Liver (tissue), 9 donors: ENCODE data around the gene ACO2. TPM values are rescaled to one million over a fixed set of nuclear protein-coding genes. Genes with fewer than 3 reads are reported as not detected.

ENCODE experiments used
- DNase-seq: peaks from one replicate; pipeline ENCODE4 v3.0.0-alpha.2; 2017; ENCODE audit warnings: low spot score
- H3K27ac ChIP-seq, 2 donors: one replicate each; pipeline ENCODE4 v1.7.0; 2013; ENCODE audit warnings: inconsistent platforms in 2 of 2, low read length in 2 of 2, control low read depth in 1 of 2, low read depth in 1 of 2, mild to moderate bottlenecking in 1 of 2
- H3K27me3 ChIP-seq, 4 donors: one replicate each; pipeline versions ENCODE4 v1.6.1 to v1.7.0; 2013; ENCODE audit warnings: low read length in 3 of 4, inconsistent platforms in 1 of 4, mild to moderate bottlenecking in 1 of 4, moderate library complexity in 1 of 4; ENCODE audit not compliant: control insufficient read depth in 4 of 4, insufficient read depth in 4 of 4
- H3K36me3 ChIP-seq, 4 donors: one replicate each; pipeline versions ENCODE4 v1.6.1 to v1.7.0; 2013; ENCODE audit warnings: low read length in 3 of 4, mild to moderate bottlenecking in 3 of 4, low read depth in 1 of 4, moderate library complexity in 1 of 4; ENCODE audit not compliant: control insufficient read depth in 4 of 4, insufficient read depth in 3 of 4
- H3K4me1 ChIP-seq, 4 donors: one replicate each; pipeline versions ENCODE4 v1.6.1 to v1.7.0; 2013; ENCODE audit warnings: low read length in 3 of 4, mild to moderate bottlenecking in 3 of 4, moderate library complexity in 1 of 4; ENCODE audit not compliant: control insufficient read depth in 4 of 4, insufficient read depth in 4 of 4
- H3K4me3 ChIP-seq, 3 donors: one replicate each; pipeline versions ENCODE4 v1.6.1 to v1.7.0; 2013; ENCODE audit warnings: low read length in 3 of 3, control low read depth in 1 of 3, low read depth in 1 of 3, mild to moderate bottlenecking in 1 of 3
- H3K9ac ChIP-seq, 2 donors: one replicate each; pipeline ENCODE4 v1.7.0; 2013; ENCODE audit warnings: low read length in 2 of 2, mild to moderate bottlenecking in 2 of 2, moderate library complexity in 2 of 2, control low read depth in 1 of 2, low read depth in 1 of 2
- H3K9me3 ChIP-seq, 4 donors: one replicate each; pipeline versions ENCODE4 v1.6.1 to v1.7.0; 2013; ENCODE audit warnings: low read length in 3 of 4; ENCODE audit not compliant: control insufficient read depth in 4 of 4
- EGR1 ChIP-seq, 2 donors: IDR thresholded peaks; 2 replicates each; pipeline ENCODE4 v1.6.1; 2016 to 2018; ENCODE audit warnings: antibody characterized with exemption in 2 of 2, low read depth in 2 of 2
- FOXA1 ChIP-seq: IDR thresholded peaks from 2 replicates; pipeline ENCODE4 v1.6.1; 2016; ENCODE audit warnings: antibody characterized with exemption
- FOXA2 ChIP-seq: IDR thresholded peaks from 2 replicates; pipeline ENCODE4 v1.6.1; 2016; ENCODE audit warnings: antibody characterized with exemption
- GABPA ChIP-seq, 2 donors: IDR thresholded peaks in 1 of 2; conservative IDR thresholded peaks in 1 of 2; 2 replicates each; pipeline ENCODE4 v1.6.1; 2016; ENCODE audit warnings: antibody characterized with exemption in 2 of 2, mild to moderate bottlenecking in 1 of 2, moderate library complexity in 1 of 2
- HNF4A ChIP-seq, 2 donors: conservative IDR thresholded peaks; 2 replicates each; pipeline ENCODE4 v1.6.1; 2016; ENCODE audit warnings: antibody characterized with exemption in 2 of 2, mild to moderate bottlenecking in 2 of 2
- HNF4G ChIP-seq: IDR thresholded peaks from 2 replicates; pipeline ENCODE4 v1.6.1; 2016; ENCODE audit warnings: antibody characterized with exemption
- JUND ChIP-seq, 2 donors: IDR thresholded peaks; 2 replicates each; pipeline ENCODE4 v1.6.1; 2016; ENCODE audit warnings: antibody characterized with exemption in 2 of 2
- NR2F2 ChIP-seq: IDR thresholded peaks from 2 replicates; pipeline ENCODE4 v1.6.1; 2016; ENCODE audit warnings: antibody characterized with exemption
- RAD21 ChIP-seq, 2 donors: IDR thresholded peaks; 2 replicates each; pipeline ENCODE4 v1.6.1; 2016; ENCODE audit warnings: antibody characterized with exemption in 2 of 2, mild to moderate bottlenecking in 2 of 2
- RXRA ChIP-seq, 2 donors: IDR thresholded peaks; 2 replicates each; pipeline ENCODE4 v1.6.1; 2017 to 2018; ENCODE audit warnings: antibody characterized with exemption in 2 of 2, mild to moderate bottlenecking in 1 of 2
- SP1 ChIP-seq: IDR thresholded peaks from 2 replicates; pipeline ENCODE4 v1.6.1; 2018; ENCODE audit warnings: antibody characterized with exemption, mild to moderate bottlenecking
- TAF1 ChIP-seq: conservative IDR thresholded peaks from 2 replicates; pipeline ENCODE4 v1.6.1; 2016; ENCODE audit warnings: antibody characterized with exemption, mild to moderate bottlenecking
- YY1 ChIP-seq: IDR thresholded peaks from 2 replicates; pipeline ENCODE4 v1.6.1; 2016; ENCODE audit warnings: antibody characterized with exemption, mild to moderate bottlenecking
- ZBTB33 ChIP-seq: IDR thresholded peaks from 2 replicates; pipeline ENCODE4 v1.6.1; 2016; ENCODE audit warnings: antibody characterized with exemption
- WGBS: extraction: QIAGEN DNeasy Blood & Tissue Kit; methylation state at CpG from one replicate; pipeline ENCODE4 v1.1.7; 2013; 5-methylcytosine and 5-hydroxymethylcytosine counted together
- polyA plus RNA-seq, 2 donors: library from polyadenylated mRNA; stranded (reverse) in 1 of 2; unstranded in 1 of 2; fragments of 200-250 nt in 1 of 2; fragments of >200 nt in 1 of 2; fragmentation: Nextera tagmentation in 1 of 2; extraction: Ambion mirVana in 1 of 2; gene quantifications; one replicate each; pipeline versions ENCODE4 v1.2.1 to v1.2.3, GENCODE V29; 2013 to 2015
- total RNA-seq, 2 donors: library from RNA; depleted of rRNA; stranded (reverse); fragments of >200 nt; gene quantifications; one replicate each; pipeline ENCODE4 v1.2.3, GENCODE V29; 2014
- TF ChIP-seq, protein P1 (sequence below): IDR thresholded peaks from 2 replicates; pipeline ENCODE4 v1.6.1; 2016; ENCODE audit warnings: antibody characterized with exemption
- TF ChIP-seq, protein P2 (sequence below): IDR thresholded peaks from 2 replicates; pipeline ENCODE4 v1.6.1; 2016; ENCODE audit warnings: antibody characterized with exemption, mild to moderate bottlenecking
- TF ChIP-seq, protein P3 (sequence below): IDR thresholded peaks from 2 replicates; pipeline ENCODE4 v1.6.1; 2016; ENCODE audit warnings: antibody characterized with exemption
- TF ChIP-seq, protein P4 (sequence below): fragments of 150-350 bp; IDR thresholded peaks from 2 replicates; pipeline ENCODE4 v1.5.1; 2017; ENCODE audit warnings: improper control_type of control experiment, low read depth, low read length; ENCODE audit not compliant: missing input control
- donor health status: healthy.
- donor health status: healthy.
- donor health status: healthy.
- donor health status: healthy.
- donor health status: healthy.

The ACO2 gene
- total and polyA plus RNA-seq, 4 donors, result 45.3 to 76.1 (median 68.9) TPM

GRCh38 chr22:41429951-41430332 is 39.0 kb upstream of the ACO2 start:
- H3K9ac ChIP-seq, result no peak overlapping the region
- no peaks in the 10 kb centered on the region for H3K9me3 ChIP-seq
- DNase-seq, result no peak
- WGBS, result 97% methylated on average over 8 of the region's 8 CpGs
- H3K27me3 ChIP-seq, result no peaks in the 10 kb centered on the region
- TF ChIP-seq, protein P1, sequence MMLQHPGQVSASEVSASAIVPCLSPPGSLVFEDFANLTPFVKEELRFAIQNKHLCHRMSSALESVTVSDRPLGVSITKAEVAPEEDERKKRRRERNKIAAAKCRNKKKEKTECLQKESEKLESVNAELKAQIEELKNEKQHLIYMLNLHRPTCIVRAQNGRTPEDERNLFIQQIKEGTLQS, result no peak
- TF ChIP-seq TAF1, result no peak
- no peak for TF ChIP-seq FOXA2
- TF ChIP-seq, protein P2, sequence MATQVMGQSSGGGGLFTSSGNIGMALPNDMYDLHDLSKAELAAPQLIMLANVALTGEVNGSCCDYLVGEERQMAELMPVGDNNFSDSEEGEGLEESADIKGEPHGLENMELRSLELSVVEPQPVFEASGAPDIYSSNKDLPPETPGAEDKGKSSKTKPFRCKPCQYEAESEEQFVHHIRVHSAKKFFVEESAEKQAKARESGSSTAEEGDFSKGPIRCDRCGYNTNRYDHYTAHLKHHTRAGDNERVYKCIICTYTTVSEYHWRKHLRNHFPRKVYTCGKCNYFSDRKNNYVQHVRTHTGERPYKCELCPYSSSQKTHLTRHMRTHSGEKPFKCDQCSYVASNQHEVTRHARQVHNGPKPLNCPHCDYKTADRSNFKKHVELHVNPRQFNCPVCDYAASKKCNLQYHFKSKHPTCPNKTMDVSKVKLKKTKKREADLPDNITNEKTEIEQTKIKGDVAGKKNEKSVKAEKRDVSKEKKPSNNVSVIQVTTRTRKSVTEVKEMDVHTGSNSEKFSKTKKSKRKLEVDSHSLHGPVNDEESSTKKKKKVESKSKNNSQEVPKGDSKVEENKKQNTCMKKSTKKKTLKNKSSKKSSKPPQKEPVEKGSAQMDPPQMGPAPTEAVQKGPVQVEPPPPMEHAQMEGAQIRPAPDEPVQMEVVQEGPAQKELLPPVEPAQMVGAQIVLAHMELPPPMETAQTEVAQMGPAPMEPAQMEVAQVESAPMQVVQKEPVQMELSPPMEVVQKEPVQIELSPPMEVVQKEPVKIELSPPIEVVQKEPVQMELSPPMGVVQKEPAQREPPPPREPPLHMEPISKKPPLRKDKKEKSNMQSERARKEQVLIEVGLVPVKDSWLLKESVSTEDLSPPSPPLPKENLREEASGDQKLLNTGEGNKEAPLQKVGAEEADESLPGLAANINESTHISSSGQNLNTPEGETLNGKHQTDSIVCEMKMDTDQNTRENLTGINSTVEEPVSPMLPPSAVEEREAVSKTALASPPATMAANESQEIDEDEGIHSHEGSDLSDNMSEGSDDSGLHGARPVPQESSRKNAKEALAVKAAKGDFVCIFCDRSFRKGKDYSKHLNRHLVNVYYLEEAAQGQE, result no peak
- TF ChIP-seq, protein P3, sequence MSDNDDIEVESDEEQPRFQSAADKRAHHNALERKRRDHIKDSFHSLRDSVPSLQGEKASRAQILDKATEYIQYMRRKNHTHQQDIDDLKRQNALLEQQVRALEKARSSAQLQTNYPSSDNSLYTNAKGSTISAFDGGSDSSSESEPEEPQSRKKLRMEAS, result no peak
- TF ChIP-seq SP1, result no peak
- no peak for TF ChIP-seq GABPA (IDR thresholded peaks at IDR 0.05 in 1 of 2, conservative IDR thresholded peaks at IDR 0.05 in 1 of 2)
- no peak for TF ChIP-seq NR2F2
- no peak for TF ChIP-seq HNF4A (conservative IDR thresholded peaks at IDR 0.05)
- TF ChIP-seq FOXA1, result no peak
- TF ChIP-seq RXRA (IDR thresholded peaks at IDR 0.05), result no peak
- TF ChIP-seq YY1, result no peak
- TF ChIP-seq JUND (IDR thresholded peaks at IDR 0.05), result no peak
- no peak for TF ChIP-seq HNF4G
- no peak for TF ChIP-seq RAD21 (IDR thresholded peaks at IDR 0.05)
- TF ChIP-seq ZBTB33, result no peak
- TF ChIP-seq, protein P4, sequence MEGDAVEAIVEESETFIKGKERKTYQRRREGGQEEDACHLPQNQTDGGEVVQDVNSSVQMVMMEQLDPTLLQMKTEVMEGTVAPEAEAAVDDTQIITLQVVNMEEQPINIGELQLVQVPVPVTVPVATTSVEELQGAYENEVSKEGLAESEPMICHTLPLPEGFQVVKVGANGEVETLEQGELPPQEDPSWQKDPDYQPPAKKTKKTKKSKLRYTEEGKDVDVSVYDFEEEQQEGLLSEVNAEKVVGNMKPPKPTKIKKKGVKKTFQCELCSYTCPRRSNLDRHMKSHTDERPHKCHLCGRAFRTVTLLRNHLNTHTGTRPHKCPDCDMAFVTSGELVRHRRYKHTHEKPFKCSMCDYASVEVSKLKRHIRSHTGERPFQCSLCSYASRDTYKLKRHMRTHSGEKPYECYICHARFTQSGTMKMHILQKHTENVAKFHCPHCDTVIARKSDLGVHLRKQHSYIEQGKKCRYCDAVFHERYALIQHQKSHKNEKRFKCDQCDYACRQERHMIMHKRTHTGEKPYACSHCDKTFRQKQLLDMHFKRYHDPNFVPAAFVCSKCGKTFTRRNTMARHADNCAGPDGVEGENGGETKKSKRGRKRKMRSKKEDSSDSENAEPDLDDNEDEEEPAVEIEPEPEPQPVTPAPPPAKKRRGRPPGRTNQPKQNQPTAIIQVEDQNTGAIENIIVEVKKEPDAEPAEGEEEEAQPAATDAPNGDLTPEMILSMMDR, result no peak
- no peak overlapping the region for H3K4me3 ChIP-seq
- H3K36me3 ChIP-seq, result peaks cover 0 to 12% (median 3%) of the 10 kb centered on the region in 4 donors
- H3K27ac ChIP-seq, result no peak overlapping the region
- H3K4me1 ChIP-seq, result peaks cover under 1 to 10% (median 4%) of the 10 kb centered on the region in 4 donors

- H3K4me1 ChIP-seq, result peaks cover 7 to 27% (median 19%) of the 10 kb centered on the region in 4 donors
- 92% methylated on average over 6 of the region's 6 CpGs for WGBS
- no peak for DNase-seq
- TF ChIP-seq FOXA1 (no peak), JUND (IDR thresholded peaks at IDR 0.05) (no peak), EGR1 (IDR thresholded peaks at IDR 0.05; ENCODE audit: low read depth in 2 of 2) (no peak), YY1 (no peak), FOXA2 (no peak), HNF4G (no peak)
- TF ChIP-seq, protein P4, result no peak
- TF ChIP-seq, protein P1, result no peak
- no peak overlapping the region for H3K9ac ChIP-seq
- peaks cover 14 to 24% (median 15%) of the 10 kb centered on the region in 4 donors for H3K36me3 ChIP-seq
- H3K27ac ChIP-seq, result no peak overlapping the region
- H3K27me3 ChIP-seq, result no peaks in the 10 kb centered on the region
- no peak overlapping the region for H3K4me3 ChIP-seq
- H3K9me3 ChIP-seq, result no peaks in the 10 kb centered on the region
These were observed 37.3 kb upstream of the ACO2 start for GRCh38 chr22:41431656-41432055.
